ENCODE data around the gene GCC2. TPM values are rescaled to one million over a fixed set of nuclear protein-coding genes. Genes with fewer than 3 reads are reported as not detected.

GCC2 gene
- total RNA-seq, 2 donors from 2014 or later = 57.0 to 59.9 TPM

DNA sequence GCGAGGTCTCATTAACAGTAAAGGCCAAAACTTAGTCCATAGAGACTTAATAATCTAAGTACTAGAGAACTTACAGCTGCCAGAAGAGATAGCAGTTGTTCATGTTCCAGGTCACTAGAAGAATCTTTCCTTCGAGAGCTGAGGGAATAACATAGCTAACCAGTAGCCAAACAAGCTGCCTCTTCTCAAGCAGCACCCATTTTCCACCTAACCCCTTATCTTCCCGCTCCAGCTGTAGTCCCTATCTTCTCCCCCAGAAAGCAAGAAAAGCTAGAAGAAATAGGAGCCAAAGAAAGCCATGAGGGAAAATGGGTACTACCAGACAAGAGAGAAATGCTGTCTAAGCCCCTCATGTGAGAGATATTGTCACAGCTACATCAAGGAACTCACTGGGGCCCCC is 47.2 kb upstream of the GCC2 start:
- no peak overlapping the region for H3K4me3 ChIP-seq (ENCODE audit: low read length)
- no peak overlapping the region for H3K27ac Mint-ChIP-seq

DNA sequence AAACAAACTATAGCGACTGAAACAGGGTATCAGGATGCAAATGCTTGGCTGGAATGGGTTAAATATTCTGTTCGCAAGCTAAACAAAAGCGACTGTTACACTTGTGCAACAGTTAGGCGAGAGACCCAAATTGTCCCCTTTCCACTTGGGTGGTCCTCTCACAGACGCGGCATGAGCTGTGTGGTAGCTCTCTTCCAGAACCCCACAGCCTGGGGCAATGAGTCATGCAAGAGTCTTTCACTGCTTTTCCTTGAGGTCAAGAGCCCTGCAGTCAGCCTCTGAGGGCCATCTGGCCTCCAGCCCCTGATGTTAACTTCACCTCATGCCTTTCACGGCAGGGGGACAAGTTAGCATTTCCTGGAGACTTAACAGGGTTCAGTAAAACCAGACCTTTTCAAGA is 45.5 kb upstream of the GCC2 start:
- Mint-ChIP-seq H3K4me1 (peaks cover 6% of the 10 kb centered on the region), H3K27ac (peak overlapping the region; percentile 66), H3K27me3 (ENCODE audit: insufficient read depth) (no peaks in the 10 kb centered on the region), H3K36me3 (ENCODE audit: low read depth) (peaks cover 6% of the 10 kb centered on the region), H3K4me3 (no peak overlapping the region), H3K9me3 (peaks cover 40% of the 10 kb centered on the region)
- WGBS, 2 experiments (ENCODE audit: insufficient coverage in 1 of 2, insufficient read length in 1 of 2) = 8 to 58% methylated on average over 2 to 7 of the region's 7 CpGs
- H3K4me1 ChIP-seq (ENCODE audit: control insufficient read depth, insufficient read depth, low read length) = no peaks in the 10 kb centered on the region
- no peak overlapping the region for H3K4me3 ChIP-seq (ENCODE audit: low read length)
- no peaks in the 10 kb centered on the region for H3K27me3 ChIP-seq (ENCODE audit: control insufficient read depth, insufficient read depth, low read length, poor library complexity, severe bottlenecking)
- H3K27ac ChIP-seq (ENCODE audit: low read depth, low read length) = no peak overlapping the region
- H3K9me3 ChIP-seq (ENCODE audit: control insufficient read depth, low read length) = peaks cover 30% of the 10 kb centered on the region
- DNase-seq = peak; percentile 92
- no peak overlapping the region for H3K9ac ChIP-seq (ENCODE audit: extremely low read depth, low read length, poor library complexity, severe bottlenecking)
- TF ChIP-seq, protein P1, sequence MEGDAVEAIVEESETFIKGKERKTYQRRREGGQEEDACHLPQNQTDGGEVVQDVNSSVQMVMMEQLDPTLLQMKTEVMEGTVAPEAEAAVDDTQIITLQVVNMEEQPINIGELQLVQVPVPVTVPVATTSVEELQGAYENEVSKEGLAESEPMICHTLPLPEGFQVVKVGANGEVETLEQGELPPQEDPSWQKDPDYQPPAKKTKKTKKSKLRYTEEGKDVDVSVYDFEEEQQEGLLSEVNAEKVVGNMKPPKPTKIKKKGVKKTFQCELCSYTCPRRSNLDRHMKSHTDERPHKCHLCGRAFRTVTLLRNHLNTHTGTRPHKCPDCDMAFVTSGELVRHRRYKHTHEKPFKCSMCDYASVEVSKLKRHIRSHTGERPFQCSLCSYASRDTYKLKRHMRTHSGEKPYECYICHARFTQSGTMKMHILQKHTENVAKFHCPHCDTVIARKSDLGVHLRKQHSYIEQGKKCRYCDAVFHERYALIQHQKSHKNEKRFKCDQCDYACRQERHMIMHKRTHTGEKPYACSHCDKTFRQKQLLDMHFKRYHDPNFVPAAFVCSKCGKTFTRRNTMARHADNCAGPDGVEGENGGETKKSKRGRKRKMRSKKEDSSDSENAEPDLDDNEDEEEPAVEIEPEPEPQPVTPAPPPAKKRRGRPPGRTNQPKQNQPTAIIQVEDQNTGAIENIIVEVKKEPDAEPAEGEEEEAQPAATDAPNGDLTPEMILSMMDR (conservative IDR thresholded peaks at IDR 0.05) = no peak
- no peaks in the 10 kb centered on the region for H3K36me3 ChIP-seq (ENCODE audit: control insufficient read depth, insufficient read depth, low read length)

More for the DNA sequence above, 47.2 kb upstream of the GCC2 start:
- Histone ChIP-seq H3K4me1 (ENCODE audit: control insufficient read depth, insufficient read depth, low read length) (no peaks in the 10 kb centered on the region), H3K9me3 (ENCODE audit: control insufficient read depth, low read length) (peaks cover 30% of the 10 kb centered on the region), H3K36me3 (ENCODE audit: control insufficient read depth, insufficient read depth, low read length) (no peaks in the 10 kb centered on the region), H3K27ac (ENCODE audit: low read depth, low read length) (no peak overlapping the region), H3K27me3 (ENCODE audit: control insufficient read depth, insufficient read depth, low read length, poor library complexity, severe bottlenecking) (no peaks in the 10 kb centered on the region), H3K9ac (ENCODE audit: extremely low read depth, low read length, poor library complexity, severe bottlenecking) (no peak overlapping the region)
- DNase-seq = no peak
- Mint-ChIP-seq H3K4me1 (peaks cover 6% of the 10 kb centered on the region), H3K27me3 (ENCODE audit: insufficient read depth) (no peaks in the 10 kb centered on the region), H3K4me3 (no peak overlapping the region), H3K9me3 (peaks cover 53% of the 10 kb centered on the region), H3K36me3 (ENCODE audit: low read depth) (peaks cover 9% of the 10 kb centered on the region)
- 91 to 100% methylated on average over 2 to 3 of the region's 3 CpGs for WGBS, 2 experiments (ENCODE audit: insufficient coverage in 1 of 2, insufficient read length in 1 of 2)
- TF ChIP-seq, protein P1 (conservative IDR thresholded peaks at IDR 0.05) = no peak

- TF ChIP-seq, protein P1 (conservative IDR thresholded peaks at IDR 0.05) = no peak
Measured at GRCh38 chr2:108404784-108405397, 44.1 kb upstream of the GCC2 start.

More at GRCh38 chr2:108404784-108405397, 44.1 kb upstream of the GCC2 start:
- H3K36me3 Mint-ChIP-seq (ENCODE audit: low read depth) = no peaks in the 10 kb centered on the region
- no peaks in the 10 kb centered on the region for H3K27me3 Mint-ChIP-seq (ENCODE audit: insufficient read depth)
- Histone ChIP-seq H3K36me3 (ENCODE audit: control insufficient read depth, insufficient read depth, low read length) (no peaks in the 10 kb centered on the region), H3K9me3 (ENCODE audit: control insufficient read depth, low read length) (peaks cover 20% of the 10 kb centered on the region), H3K4me1 (ENCODE audit: control insufficient read depth, insufficient read depth, low read length) (no peaks in the 10 kb centered on the region), H3K9ac (ENCODE audit: extremely low read depth, low read length, poor library complexity, severe bottlenecking) (no peak overlapping the region), H3K27me3 (ENCODE audit: control insufficient read depth, insufficient read depth, low read length, poor library complexity, severe bottlenecking) (no peaks in the 10 kb centered on the region), H3K4me3 (ENCODE audit: low read length) (no peak overlapping the region), H3K27ac (ENCODE audit: low read depth, low read length) (no peak overlapping the region)
- 85 to 92% methylated on average over 2 to 4 of the region's 4 CpGs for WGBS, 2 experiments (ENCODE audit: insufficient coverage in 1 of 2, insufficient read length in 1 of 2)
- DNase-seq = no peak
- peaks cover 26% of the 10 kb centered on the region for H3K9me3 Mint-ChIP-seq
- H3K27ac Mint-ChIP-seq = no peak overlapping the region
- no peak overlapping the region for H3K4me3 Mint-ChIP-seq
- H3K4me1 Mint-ChIP-seq = peaks cover 6% of the 10 kb centered on the region
